Measurements from ENCODE around the gene IPCEF1. TPM values are rescaled to one million over a fixed set of nuclear protein-coding genes. Genes with fewer than 3 reads are reported as not detected.

Gene IPCEF1
- total and polyA plus RNA-seq, 2 of the 8 experiments (the other 6 are each of a cell fraction or from before 2014, with no cell fraction given): 0.41 to 0.78 TPM

GRCh38 chr6:154280521-154280920, 76.1 kb downstream of the IPCEF1 start (continued):
- TF ChIP-seq TBP (IDR thresholded peaks at IDR 0.05; ENCODE audit: low read depth, low read length) (no peak), NANOG (IDR thresholded peaks at IDR 0.05; ENCODE audit: insufficient read depth, low read depth, low read length, poor library complexity, severe bottlenecking) (no peak)
